Lower leg skin (tissue), 3 donors: ENCODE measurements around the gene SKA3.
"Not testable (repeated sequence)": the region's sequence is repeated elsewhere in the genome, so short reads cannot be mapped to it uniquely, and the experiment has no call there.

Source experiments
- POLR2A ChIP-seq, 2 donors: fragments of 450-650 bp; IDR thresholded peaks; one replicate each; pipeline ENCODE4 v1.6.1; 2016 to 2017; ENCODE audit warnings: antibody characterized with exemption in 2 of 2, mild to moderate bottlenecking in 1 of 2, moderate library complexity in 1 of 2
- TF ChIP-seq, protein P1 (sequence below), 3 donors: fragments of 450-650 bp; IDR thresholded peaks; one replicate each; pipeline ENCODE4 v1.5.1; 2016; ENCODE audit warnings: antibody characterized with exemption in 3 of 3, mild to moderate bottlenecking in 3 of 3, moderate library complexity in 2 of 3

DNA sequence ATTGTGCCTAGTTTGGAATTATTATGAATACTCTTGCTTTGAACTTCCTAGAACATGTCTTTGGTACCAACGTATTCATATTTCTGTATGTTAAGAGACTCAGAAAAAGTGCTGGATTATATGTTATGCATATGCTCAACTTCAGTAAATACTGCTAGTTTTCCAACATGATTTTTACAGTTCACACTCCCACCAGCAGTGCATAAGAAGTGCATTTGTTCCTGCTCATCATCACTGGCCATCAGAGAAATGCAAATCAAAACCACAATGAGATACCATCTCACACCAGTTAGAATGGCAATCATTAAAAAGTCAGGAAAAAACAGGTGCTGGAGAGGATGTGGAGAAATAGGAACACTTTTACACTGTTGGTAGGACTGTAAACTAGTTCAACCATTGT lies 2.6 kb downstream of the SKA3 start:
- TF ChIP-seq, protein P1, sequence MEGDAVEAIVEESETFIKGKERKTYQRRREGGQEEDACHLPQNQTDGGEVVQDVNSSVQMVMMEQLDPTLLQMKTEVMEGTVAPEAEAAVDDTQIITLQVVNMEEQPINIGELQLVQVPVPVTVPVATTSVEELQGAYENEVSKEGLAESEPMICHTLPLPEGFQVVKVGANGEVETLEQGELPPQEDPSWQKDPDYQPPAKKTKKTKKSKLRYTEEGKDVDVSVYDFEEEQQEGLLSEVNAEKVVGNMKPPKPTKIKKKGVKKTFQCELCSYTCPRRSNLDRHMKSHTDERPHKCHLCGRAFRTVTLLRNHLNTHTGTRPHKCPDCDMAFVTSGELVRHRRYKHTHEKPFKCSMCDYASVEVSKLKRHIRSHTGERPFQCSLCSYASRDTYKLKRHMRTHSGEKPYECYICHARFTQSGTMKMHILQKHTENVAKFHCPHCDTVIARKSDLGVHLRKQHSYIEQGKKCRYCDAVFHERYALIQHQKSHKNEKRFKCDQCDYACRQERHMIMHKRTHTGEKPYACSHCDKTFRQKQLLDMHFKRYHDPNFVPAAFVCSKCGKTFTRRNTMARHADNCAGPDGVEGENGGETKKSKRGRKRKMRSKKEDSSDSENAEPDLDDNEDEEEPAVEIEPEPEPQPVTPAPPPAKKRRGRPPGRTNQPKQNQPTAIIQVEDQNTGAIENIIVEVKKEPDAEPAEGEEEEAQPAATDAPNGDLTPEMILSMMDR (IDR thresholded peaks at IDR 0.05), result not testable (repeated sequence)
- not testable (repeated sequence) for TF ChIP-seq POLR2A (IDR thresholded peaks at IDR 0.05)
